Colon (tissue), 2 donors: Measurements from ENCODE around the gene FNDC8.
"Not testable (repeated sequence)": the region's sequence is repeated elsewhere in the genome, so short reads cannot be mapped to it uniquely, and the experiment has no call there.

ENCODE experiments used
- FAIRE-seq: peaks from 2 replicates; lab custom pipeline; 2012; peaks lifted over from hg19 to GRCh38; lab: Jason Lieb, UNC
- donor health status: control.
- donor health status: control.

Gene FNDC8

GRCh38 chr17:35144840-35145239, 23.4 kb downstream of the FNDC8 start:
- FAIRE-seq, result no peak

GRCh38 chr17:35146214-35146833, 24.9 kb downstream of the FNDC8 start:
- FAIRE-seq, result no peak

- FAIRE-seq, result no peak
Observed at GRCh38 chr17:35147375-35147905, 26.0 kb downstream of the FNDC8 start, which contains the start of gene UNC45B. TSS of gene UNC45B (plus strand) at chr17:35147817. CDS start at chr17:35148264, 447 bp downstream.

GRCh38 chr17:35148144-35148543, 26.7 kb downstream of the FNDC8 start:
- FAIRE-seq, result no peak

- no peak for FAIRE-seq
Observed at GRCh38 chr17:35149941-35150340, 28.5 kb downstream of the FNDC8 start.

- FAIRE-seq, result not testable (repeated sequence)
Observed at GRCh38 chr17:35151080-35151479, 29.7 kb downstream of the FNDC8 start.

GRCh38 chr17:35152421-35153140, 31.2 kb downstream of the FNDC8 start:
- FAIRE-seq, result no peak

- no peak for FAIRE-seq
Observed at GRCh38 chr17:35154196-35155165, 33.1 kb downstream of the FNDC8 start.

GRCh38 chr17:35155246-35155645, 33.8 kb downstream of the FNDC8 start:
- no peak for FAIRE-seq

GRCh38 chr17:35159940-35160339, 38.5 kb downstream of the FNDC8 start:
- no peak for FAIRE-seq

GRCh38 chr17:35160354-35161201, 39.2 kb downstream of the FNDC8 start:
- no peak for FAIRE-seq

GRCh38 chr17:35161281-35161761, 39.9 kb downstream of the FNDC8 start:
- no peak for FAIRE-seq

- FAIRE-seq, result no peak
Observed at GRCh38 chr17:35162755-35163154, 41.3 kb downstream of the FNDC8 start.

GRCh38 chr17:35163886-35164285, 42.5 kb downstream of the FNDC8 start:
- no peak for FAIRE-seq

GRCh38 chr17:35164716-35165115, 43.3 kb downstream of the FNDC8 start:
- FAIRE-seq, result no peak

GRCh38 chr17:35166526-35166925, 45.1 kb downstream of the FNDC8 start:
- FAIRE-seq, result no peak

GRCh38 chr17:35167046-35167445, 45.6 kb downstream of the FNDC8 start:
- no peak for FAIRE-seq

GRCh38 chr17:35167666-35168065, 46.3 kb downstream of the FNDC8 start:
- no peak for FAIRE-seq

GRCh38 chr17:35169835-35170363, 48.5 kb downstream of the FNDC8 start:
- FAIRE-seq, result no peak

- no peak for FAIRE-seq
Observed at GRCh38 chr17:35170968-35171771, 49.8 kb downstream of the FNDC8 start.
